HG03060 (cell line): ENCODE data around the gene KDF1.

Source experiments
- ATAC-seq: cut with Tn5 transposase; IDR thresholded peaks from one replicate; pipeline ENCODE4 v1.9.1; 2021; ENCODE audit warnings: low read depth, moderate number of reproducible peaks; ENCODE audit not compliant: unreplicated experiment

The KDF1 gene

DNA sequence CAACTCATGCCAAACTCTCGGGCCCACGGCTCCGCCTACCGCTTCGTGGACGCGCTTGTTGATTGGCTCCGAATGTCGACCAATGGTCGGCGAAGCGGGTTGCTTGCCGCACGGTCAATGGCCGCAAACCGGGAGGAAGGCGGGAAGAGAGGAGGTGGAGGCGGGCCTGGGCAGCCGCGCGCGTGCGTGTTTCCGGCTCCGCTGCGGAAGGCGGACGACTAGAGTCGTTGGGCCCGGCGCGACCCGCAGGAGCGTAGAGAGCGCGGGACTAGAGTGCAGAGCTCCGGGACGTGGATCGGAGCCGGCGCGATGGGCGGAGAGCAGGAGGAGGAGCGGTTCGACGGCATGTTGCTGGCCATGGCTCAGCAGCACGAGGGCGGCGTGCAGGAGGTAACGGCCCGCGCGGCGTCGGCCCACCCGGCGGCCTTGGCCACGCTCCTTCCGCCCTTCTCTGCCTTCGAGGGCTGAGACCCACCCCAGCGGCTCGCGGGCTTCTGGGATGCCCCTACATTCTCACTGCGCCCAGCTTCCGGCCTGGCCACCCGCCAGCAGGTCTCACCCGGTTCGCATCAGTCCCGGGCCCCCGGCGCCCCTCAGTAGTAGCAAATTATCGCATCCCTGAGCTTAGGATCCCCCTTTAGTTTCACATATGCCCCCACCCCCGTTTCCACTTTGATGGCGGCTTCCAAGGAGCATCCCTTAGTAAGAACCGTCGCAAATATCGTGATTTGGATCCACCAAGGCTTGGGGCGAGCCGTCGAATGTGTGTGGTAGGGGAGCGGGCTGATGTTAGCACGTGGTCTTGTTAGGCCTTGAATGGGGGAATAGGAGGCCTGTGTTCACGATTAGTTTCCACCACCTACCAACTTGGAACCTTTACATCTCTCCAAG is 38.5 kb downstream of the KDF1 start, which contains the start of gene NUDC:
TSS of gene NUDC (plus strand) at position 204 of the 891 bp plus-strand sequence. CDS start at position 310, 106 bp downstream.
- ATAC-seq, result peak; percentile 86

DNA sequence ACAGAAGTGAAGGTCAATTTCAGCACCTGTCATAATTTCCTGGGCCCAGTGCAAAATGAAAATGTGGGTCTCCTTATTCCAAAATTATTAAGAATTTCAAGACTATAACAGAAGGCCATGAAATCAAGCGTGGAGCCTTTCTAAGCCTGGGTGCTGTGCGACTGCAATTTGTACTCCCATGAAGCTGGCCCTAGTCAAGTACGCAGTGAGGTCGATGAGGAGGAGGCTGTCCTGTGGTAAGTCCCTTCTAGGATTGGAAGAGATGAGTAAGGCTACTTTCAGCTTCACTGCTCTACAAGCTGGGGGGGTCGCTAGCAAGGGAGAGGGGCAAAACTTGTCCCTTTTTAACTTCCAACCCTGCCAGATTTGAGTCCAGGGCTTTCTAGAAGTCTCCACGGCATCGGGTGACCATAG is 39.1 kb downstream of the KDF1 start:
- ATAC-seq, result no peak

DNA sequence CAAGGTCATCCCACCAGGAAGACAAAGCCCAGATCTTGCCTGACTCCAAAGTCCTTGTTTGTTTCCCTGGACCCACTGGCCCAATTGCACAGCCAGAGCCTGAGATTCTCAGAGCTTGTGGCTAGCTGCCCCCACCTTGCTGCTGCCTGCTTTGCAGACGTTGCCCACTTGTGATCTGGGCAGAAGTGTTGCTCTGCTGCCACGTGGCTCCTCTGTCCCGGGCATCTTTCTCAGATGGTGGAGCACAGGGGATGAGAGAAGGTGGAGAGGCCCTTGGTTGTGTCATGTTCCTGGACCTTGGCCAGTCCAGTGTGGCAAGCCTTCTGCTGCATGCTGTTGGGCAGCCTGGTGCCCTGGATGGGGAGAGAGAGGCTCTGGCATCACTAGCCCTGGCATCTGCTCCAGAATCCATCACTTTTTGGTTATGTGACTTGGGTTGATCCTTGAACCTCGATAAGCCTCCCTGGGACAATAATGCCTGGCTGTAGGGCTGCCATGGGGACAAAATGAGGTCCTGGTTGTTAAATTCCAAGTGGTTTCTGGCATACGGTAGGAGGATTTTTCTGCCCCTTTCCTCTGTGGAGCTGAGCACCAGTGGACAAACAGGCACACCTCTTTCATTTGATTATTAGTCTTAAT is 44.9 kb downstream of the KDF1 start:
- no peak for ATAC-seq

DNA sequence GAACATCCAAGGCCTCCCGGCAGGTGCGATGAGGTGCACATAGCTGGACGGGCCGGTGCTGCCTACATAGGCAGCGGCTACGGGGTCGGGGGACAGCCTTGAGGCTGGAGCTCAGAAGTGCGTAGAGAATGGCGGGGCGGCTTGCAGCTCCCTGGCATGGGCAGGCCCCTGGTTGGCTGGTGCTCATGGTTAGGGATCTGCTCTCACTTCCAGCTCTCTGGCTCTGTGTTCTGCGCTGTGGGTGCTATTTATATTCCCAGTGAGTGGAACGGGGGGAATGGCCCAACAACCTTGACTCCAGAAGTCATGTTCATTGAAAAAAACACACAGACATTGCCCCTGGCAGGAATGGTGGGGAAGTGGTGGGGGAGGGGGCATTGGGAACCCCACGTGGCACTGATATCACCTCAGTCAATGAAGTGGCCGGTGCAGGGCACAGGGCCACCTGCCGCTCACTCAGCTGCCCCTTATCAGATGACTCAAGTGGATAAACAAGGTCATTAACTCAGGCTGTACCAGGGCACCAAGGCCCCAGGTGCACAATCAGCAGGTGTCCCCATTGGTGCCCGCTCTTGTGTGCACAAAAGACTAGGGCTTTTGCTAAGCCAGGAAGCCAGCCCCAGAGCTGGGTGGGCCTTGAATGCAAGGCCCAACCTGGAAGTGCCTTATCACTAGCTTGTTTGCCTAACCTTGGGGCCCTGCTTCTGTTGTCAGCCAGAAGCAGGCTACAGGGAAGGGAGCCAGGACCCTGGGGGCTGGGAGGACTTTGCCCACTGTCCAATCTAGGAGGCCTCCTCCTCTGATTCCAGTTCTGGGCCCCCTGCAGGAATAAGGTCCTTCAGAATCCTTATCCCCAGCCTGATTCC is 46.3 kb downstream of the KDF1 start, which contains the start of gene NR0B2:
TSS of gene NR0B2 (minus strand) at position 222 of the 866 bp plus-strand sequence. CDS start at position 187, 35 bp downstream.
- ATAC-seq, result no peak

DNA sequence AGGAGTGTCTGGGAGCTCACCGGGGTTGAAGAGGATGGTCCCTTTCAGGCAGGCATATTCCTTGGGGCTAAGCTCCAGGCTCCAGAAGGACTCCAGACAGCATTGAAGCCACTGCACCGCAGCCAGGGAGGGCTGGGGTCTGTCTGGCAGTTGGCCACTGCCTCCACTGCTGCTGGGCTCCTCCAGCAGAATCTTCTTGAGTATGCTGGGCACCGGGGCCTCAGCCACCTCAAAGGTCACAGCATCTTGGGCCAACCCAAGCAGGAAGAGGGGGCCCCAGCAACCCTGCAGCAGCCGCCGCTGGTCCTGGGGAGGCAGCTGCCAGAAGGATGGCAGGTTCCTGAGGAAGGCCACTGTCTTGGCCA is 46.9 kb downstream of the KDF1 start:
- ATAC-seq, result no peak

DNA sequence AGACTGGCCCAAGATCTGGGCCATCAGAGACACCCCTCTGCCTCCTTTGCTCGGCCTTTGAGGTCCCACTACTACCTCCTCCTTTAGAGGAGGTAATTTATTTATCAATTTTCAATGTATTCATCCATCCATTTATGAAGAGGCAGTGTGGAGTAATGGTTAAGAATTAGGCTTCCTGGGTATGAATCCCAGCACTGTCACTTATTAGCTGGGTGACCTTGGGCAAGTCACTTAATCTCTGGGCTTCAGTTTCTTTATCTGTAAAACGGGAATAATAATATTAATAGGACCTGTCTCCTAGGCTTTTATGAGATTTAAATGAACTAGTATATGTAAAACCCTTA is 48.1 kb downstream of the KDF1 start:
- ATAC-seq, result no peak

DNA sequence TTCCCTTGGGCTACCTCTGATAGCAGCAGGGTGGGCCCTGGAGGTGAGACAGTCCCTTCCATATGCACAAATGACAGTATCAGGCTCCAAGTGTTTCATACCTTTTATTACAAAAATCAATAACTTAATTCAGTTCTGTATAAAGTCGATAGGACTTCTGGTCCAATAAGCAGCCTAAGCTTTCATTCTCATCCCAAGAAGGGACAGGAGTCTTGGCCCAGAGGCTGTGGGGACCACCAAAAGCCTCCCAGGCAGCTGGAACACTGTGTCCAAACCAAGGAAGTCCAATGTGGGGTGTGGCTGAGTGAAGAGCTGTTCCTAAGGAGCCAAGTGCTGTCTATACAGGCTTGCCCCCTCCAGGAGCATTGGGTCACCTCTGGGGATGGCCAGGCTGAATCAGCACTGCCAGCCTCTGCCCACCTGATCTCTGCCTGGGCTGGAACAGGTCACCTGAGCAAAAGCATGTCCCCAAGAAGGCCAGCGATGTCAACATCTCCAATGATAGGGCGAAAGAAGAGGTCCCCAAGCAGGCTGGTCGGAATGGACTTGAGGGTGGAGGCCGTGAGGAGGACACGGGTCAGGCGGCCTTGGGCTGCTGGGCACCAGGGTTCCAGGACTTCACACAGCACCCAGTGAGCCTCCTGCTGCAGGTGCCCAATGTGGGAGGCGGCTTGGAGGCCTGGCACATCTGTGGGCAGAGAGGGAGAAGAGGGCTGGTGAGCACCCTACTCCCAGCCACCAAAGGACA is 48.7 kb downstream of the KDF1 start:
- no peak for ATAC-seq

DNA sequence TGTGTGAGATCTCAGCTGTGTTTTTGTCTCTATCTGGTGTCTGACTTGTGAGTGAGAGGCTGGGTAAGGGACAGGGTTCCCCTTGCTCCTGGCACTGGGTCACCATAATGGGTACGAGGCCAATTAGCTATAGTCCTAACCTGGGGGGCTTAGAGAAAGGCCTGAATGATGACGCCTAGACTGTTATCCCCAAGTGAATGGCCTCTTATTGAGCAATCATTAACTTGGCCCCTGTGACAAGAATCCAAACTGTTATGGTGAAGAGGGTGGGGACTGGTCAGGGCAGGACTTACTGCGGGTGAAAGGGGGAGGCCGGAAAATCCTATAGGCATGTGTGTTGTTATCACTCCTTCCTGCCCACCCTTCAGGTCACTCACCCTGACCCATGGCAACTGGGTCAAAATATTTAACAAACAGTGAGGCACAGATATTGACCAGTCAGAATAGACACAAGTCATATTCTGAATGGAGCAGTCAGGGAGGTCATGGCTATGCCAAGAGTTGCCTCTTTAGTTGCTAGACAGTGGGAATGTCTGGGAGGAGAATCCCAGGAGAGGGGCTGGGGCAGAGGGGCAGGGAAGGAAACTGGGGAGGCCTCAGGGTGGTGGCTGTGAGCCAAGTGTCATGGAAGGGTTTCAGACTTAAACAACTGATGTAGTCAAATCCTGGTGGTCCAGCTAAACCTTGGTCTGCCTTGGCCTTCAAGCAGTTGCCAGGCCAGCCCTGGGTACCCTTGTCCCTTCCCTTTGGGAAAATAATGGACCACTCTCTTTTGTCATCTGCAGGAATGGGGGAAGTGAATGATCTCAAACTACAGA is 49.7 kb downstream of the KDF1 start:
- ATAC-seq, result no peak

DNA sequence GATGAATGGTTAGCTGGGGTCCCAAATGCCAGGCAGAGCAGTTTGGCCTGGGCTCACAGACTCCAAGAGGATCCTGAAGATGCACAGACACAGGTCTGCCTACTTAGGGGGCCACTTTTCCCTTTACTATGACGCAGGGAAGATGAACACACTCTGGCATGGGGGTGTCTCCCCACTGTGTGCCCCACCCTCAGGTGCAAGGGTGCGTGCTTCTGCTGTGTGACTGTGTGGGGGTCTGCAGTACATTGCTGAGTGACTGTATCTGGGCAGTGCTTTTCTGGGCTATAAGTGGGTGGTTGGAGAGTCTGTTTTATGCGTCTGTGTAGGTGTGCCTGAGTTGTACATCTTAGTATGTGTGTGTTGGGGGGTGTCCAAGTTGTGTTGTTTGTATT is 50.3 kb downstream of the KDF1 start:
- ATAC-seq, result no peak

DNA sequence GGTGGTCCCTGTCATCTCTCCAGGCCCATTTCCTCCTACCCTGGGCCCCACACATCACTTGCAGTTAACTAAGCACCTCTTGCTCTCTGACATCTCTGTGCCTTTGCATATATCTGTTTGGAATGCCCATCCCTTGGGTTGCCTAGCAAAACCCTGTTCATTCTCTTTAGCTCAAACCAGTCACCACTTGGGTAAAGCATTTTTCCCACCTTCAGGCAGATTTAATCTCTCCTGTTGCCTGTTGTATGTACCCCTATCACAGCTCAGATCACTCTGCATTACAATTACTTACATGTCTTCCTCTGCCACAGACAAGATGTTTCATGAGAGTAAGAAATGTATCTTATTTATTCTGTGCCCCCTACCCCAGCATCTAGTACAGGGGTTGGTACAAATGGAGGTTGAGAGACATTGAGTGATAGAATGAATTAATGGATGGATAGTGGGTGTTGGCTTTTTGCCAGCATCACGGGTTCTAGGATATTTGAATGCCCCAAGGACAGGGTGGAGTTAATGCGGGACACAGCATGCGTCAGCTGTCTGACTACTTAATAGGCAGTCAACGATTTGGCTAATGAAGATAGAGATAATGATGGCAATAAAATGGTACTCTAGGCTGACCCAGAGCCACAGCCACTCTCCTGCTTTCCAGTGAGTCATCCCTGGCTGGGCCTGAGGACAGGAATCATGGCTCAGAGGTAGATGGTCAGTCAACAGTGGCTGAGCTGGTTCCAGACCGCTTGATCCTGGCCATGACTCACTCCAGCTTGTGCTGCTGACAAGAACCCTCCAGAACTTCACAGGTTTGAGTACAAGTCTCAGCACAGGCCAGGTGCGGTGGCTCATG is 53.0 kb downstream of the KDF1 start:
- ATAC-seq, result no peak

DNA sequence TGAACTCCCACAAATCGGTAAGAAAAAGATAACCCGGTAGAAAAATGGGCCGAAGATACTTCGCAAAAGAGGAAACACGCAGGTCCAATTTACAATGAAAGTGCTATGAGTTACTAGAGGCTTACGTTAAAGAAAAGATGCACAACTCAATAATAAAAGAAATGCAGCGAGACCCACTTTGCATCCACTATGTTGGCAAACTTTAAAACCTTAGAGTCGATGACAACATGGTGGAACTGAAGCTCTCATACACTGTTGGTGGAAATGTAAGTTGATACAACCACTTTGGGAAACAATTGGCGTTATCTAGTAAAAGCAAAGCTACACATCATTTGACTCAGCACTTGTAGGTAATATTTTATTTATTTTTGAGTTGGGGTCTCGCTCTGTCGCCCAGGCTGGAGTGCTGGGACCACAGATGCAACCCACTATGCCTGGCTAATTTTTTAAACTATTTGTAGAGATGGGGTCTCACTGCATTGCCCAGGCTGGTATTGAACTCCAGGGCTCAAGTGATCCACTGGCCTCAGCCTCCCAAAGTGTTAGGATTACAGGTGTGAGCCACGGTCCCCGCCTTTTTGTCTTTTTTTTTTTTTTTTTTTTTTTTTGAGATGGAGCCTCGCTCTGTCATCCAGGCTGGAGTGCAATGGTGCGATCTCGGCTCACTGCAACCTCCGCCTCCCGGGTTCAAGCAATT is 59.3 kb downstream of the KDF1 start:
- no peak for ATAC-seq

DNA sequence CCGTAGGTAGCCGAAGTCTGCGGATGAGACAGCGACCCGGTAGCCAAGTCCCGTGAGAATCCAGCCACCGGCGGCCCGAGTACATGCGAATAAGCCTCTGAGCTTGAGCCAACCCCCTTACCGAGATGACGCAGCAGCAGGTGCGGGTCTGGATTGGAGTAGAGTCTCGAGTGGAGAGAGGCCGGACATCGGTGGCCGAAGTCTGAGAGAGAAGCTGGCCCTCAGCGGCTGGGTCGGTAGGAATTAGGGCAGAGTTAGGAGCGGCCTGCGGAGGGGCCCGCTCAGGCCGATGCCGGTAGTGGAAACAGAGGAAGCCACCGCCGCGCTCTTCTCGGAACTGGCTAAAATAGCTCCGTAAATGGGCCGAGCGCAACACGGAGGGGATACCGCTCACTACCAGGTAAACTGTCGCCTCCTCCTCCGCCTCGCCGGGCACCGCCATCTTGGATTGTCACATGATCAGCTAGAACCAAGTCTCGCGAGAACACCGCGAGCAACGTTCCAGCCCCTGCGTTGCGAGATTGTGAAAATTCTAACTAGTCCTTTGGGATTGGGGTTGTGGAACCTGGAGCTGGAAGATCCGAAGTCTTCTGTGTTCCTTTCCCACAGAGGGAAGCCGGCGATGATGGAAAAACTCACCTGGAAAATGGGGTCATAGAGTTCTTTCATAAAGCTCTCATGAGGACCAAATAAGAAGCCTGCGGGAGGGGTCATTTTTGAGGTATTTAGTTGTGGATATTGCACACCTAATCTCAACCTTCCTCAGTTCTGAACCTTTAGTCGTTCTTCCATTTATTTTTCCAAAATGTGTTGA is 60.1 kb downstream of the KDF1 start, which contains the start of gene GPATCH3:
TSS of gene GPATCH3 (minus strand) at position 467 of the 814 bp plus-strand sequence. CDS start at position 442, 25 bp downstream.
- ATAC-seq, result no peak
